GM19025 (cell line): ENCODE measurements around the gene BCAN.
"Not testable (repeated sequence)": the region's sequence is repeated elsewhere in the genome, so short reads cannot be mapped to it uniquely, and the experiment has no call there.

Experiments
- ATAC-seq: cut with Tn5 transposase; IDR thresholded peaks from one replicate; pipeline ENCODE4 v1.9.1; 2021; ENCODE audit warnings: mild to moderate bottlenecking, low read depth, moderate library complexity; ENCODE audit not compliant: unreplicated experiment

BCAN gene, protein sequence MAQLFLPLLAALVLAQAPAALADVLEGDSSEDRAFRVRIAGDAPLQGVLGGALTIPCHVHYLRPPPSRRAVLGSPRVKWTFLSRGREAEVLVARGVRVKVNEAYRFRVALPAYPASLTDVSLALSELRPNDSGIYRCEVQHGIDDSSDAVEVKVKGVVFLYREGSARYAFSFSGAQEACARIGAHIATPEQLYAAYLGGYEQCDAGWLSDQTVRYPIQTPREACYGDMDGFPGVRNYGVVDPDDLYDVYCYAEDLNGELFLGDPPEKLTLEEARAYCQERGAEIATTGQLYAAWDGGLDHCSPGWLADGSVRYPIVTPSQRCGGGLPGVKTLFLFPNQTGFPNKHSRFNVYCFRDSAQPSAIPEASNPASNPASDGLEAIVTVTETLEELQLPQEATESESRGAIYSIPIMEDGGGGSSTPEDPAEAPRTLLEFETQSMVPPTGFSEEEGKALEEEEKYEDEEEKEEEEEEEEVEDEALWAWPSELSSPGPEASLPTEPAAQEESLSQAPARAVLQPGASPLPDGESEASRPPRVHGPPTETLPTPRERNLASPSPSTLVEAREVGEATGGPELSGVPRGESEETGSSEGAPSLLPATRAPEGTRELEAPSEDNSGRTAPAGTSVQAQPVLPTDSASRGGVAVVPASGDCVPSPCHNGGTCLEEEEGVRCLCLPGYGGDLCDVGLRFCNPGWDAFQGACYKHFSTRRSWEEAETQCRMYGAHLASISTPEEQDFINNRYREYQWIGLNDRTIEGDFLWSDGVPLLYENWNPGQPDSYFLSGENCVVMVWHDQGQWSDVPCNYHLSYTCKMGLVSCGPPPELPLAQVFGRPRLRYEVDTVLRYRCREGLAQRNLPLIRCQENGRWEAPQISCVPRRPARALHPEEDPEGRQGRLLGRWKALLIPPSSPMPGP

DNA sequence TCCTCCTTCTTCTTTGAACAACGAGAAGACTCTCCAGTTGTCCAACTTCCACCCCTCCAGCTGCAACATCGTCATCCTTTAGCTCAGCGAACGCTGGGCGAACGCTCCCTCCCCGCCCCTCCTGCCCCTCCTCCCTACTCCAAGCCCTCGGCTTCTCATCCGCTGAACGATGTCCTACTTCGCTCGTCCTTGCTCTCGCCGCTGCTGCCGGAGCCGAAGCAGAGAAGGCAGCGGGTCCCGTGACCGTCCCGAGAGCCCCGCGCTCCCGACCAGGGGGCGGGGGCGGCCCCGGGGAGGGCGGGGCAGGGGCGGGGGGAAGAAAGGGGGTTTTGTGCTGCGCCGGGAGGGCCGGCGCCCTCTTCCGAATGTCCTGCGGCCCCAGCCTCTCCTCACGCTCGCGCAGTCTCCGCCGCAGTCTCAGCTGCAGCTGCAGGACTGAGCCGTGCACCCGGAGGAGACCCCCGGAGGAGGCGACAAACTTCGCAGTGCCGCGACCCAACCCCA, at the start of gene BCAN:
Gene BCAN (plus strand): TSS at position 357 of the 504 bp plus-strand sequence. CDS start 3,938 bp downstream, outside the sequence.
- ATAC-seq: no peak

DNA sequence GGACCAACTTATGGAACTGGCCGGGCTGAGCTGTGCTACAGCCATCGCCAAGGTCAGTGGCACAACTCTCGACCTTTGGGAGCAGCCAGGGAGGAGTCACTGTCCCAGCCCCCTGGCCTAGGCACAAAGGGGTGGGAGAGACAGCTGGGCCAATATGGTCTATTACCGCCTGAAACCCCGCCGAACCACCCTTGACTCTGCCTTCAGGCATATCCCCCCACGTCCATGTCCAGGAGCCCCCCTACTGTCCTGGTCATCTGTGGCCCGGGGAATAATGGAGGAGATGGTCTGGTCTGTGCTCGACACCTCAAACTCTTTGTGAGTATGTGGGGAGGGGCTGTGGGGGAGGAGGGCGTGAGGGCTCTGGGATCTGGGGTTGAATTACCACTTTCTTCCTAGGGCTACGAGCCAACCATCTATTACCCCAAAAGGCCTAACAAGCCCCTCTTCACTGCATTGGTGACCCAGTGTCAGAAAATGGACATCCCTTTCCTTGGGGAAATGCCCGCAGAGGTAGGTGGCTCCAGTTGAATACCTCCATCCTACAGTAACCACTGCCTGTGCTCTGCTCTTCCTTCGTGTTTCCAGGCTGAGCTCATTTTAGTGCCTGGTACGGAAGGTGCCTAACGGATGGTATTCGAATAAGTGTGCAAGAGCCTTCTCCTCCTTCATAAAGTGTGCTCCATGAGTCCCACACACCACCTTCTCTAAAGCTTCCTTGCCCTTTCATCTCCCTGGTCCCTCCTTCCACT, 49.6 kb upstream of the BCAN start:
- ATAC-seq: no peak

DNA sequence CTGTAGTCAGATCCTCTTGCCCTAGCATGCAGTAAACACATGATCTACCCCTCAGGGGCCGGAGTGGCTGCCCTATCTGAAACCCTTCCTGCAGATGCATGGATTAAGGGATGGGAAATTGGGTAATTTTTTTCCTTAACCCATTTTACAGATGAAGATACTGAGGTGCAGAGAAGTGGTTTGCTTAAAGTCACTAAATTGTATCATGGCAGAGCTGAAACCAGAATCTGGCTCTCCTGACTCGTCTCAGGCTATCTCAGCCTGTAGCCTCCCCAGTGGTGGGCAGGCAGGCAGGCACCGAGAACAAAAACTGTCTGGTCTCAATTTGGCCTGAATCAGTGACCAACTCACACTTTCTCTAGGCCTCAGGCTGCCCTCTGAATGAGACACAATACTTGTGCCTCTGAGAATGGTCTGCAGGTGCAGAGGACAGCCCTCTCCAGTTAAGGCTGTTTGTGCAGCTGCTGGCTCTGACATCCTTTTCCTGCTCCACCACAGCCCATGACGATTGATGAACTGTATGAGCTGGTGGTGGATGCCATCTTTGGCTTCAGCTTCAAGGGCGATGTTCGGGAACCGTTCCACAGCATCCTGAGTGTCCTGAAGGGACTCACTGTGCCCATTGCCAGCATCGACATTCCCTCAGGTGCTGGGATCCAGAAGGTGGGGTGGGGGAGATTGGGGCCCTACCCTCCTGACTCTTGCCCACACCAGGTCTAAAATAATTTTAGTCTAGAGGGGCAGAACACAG, 48.8 kb upstream of the BCAN start:
- ATAC-seq: no peak

DNA sequence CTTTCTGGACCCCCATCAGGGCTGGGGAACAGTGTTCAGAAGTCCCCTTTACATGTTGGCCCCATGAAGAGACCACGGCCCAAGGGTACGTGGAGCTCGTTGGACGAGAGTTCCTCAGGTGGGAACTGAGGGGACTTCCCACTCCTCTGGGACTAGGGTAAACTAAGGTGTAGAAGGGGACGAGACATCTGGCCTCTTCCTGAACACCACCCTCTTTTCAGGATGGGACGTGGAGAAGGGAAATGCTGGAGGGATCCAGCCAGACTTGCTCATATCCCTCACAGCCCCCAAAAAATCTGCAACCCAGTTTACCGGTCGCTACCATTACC, 48.3 kb upstream of the BCAN start:
- no peak for ATAC-seq

DNA sequence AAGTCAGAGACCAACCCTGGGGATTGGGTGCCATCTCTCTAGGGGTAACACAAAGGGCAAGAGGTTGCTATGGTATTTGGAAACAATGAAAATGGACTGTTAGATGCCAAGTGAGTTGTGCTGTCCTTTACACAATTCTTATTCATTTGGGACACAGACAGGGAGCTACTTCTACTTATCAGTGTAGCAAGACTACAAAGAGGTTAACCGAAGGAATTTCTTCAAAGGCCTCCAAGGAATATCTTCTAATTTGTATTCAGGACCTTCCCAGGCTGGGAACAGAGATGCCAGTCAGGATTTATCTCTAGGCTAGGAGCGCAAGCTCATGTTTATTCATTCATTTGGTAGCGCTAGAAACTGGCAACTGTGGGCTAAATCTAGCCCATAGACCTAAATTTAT, 47.7 kb upstream of the BCAN start:
- no peak for ATAC-seq

DNA sequence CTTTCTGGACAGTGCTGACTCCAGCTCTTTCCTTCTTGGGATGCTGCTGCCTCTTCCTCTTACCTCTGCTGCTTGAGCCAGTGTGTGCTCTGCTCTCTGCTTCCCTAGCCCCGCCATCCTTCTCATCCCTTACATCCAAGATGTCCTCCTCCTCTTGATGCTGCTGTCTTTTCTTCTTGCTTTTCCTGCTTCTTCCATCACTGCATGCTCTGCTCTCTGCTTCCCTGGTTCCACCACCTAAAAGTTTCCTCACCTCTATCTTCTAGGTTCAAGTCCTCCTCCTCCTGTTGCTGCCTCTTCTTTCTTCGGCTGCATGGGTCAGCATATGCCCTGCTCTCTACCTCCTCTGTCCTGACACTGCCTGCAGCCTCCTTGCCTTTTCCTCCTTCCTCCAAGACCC, 46.9 kb upstream of the BCAN start:
- no peak for ATAC-seq

DNA sequence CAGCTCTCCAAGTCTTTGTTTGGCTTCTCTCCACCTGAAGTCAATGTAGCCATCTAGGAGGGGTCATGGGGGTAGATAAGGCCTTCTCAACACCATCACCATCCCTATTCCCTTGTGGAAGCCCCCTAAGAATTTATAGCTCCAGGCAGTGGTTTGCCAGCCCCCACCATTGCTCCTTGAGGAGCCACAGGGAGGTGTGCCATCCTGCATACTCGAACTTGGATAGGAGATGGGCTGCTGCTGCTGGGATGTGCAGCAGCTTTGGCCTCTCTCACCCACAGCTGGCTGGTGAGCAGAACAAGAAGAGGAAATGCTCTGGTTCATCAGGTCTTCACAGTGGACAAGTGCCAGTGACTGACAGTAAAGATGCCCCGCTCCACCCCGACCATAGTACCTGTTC, 45.5 kb upstream of the BCAN start:
- ATAC-seq: no peak

DNA sequence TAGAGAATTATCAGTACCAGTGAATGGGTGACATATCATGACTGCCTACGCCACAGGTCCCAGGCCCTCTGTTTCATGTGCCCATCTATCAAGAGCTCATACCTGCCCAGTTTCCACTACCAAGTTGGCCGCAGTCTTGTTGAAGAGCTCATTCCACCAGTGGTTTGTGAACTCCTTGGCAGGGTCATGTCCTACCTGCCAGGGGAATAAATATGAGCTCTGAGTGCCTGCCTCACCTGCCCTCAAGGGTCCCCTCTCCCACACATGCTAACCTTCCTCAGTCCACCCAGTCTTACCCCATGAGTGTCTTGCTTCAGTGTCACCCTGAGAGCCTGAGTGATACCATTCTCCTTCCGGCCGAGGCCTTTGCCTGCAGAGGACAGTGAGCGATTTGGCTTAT, 43.8 kb upstream of the BCAN start:
- ATAC-seq: no peak

DNA sequence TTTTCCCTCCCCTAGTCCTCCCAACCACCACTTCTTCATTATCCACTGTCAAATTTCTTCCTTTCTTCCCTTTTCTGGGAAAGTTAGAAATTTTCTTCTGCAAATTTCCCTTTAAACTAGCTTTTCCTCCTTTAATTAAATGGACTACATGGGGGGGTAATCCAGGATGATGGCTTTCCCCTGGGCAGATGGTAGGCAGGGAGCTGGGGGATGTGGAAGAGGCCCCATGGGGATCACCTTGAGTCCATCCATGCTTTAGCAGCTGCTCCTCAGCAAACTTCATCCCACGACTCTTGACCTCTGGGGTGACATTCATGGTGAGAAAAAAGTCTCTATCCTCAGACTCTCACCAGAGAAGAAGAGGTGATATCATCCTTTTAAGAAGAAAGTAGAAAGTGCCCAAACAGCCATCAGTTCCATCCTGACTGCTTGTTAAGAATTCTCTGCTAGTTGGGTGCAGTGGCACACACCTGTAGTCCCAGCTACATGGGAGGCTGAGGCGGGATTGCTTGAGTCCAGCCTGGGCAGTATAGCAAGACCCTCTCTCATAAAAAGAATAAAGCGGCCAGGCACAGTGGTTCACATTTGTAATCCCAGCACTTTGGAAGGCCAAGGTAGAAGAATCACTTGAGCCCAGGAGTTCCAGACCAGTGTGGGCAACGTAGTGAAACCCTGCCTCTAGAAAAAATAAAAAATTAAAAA, 43.0 kb upstream of the BCAN start:
- ATAC-seq: no peak

DNA sequence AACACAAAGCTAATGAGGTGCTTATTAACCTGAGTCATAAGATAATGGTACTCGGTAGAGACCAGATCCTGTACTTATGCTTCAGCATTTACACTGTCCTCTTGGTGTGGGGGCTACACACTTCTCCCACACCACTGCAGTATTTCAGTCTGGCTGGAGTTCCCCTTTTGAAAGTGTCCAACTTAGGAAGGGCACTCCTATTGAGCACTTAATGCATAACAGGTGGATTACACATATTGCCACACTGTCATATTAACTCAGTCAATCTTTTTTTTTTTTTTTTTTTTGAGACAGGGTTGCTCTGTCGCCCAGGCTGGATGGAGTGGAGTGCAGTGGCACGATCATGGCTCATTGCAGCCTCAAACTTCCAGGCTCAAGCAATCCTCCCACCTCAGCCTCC, 42.1 kb upstream of the BCAN start:
- peak; percentile 53 for ATAC-seq

DNA sequence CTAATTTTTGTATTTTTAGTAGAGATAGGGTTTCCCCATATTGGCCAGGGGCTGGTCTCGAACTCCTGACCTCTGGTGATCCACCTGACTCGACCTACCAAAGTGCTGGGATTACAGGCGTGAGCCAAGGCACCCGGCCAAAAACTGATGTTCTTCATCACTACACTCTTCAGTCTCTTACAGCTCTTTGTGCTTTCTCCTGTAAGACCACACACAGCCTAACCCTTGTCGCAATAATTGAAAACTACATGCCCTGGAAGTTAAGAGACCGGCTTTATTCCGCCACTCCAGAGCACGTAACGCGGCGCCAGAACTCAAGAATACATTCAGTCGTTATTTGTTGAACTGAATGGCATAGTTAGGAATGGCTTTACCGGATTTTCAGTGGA, 41.2 kb upstream of the BCAN start:
- no peak for ATAC-seq

DNA sequence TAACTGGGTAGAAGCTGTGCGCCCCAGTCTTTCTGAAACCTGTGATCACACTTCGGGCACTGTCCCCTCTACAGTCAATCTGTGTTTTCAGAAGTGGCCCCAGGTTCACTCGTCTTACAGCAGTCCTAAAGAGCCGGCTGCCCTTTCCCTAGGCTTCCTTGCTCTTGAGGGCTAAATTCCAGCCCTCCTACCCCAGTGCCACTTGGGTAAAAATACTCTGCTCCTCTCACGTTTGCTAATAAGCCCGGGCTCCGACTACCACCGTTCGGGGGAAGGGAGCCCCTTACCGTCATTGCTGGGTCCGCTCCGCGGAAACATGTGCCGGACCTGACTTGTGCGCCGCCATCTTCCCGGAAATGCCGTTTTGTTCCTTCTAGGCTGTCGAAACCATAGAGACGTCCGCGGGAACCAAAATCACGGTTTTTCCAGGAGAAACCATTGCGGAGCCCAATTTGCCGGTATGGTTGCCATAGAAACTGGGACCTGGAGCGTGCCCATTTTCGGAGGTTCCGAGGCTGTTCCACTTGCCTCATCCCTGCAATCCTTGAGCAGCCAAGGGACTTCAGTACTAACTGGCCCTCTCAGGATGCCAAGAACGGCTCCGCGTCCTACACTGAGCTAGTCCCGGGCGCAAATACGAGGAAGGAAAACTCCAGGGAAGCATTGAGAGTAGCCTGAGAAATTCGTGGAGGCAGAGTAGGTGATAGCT, 40.6 kb upstream of the BCAN start, which contains the start of gene GPATCH4:
Gene GPATCH4 (minus strand): TSS at position 358 of the 709 bp plus-strand sequence.
- ATAC-seq: peak; percentile 50

DNA sequence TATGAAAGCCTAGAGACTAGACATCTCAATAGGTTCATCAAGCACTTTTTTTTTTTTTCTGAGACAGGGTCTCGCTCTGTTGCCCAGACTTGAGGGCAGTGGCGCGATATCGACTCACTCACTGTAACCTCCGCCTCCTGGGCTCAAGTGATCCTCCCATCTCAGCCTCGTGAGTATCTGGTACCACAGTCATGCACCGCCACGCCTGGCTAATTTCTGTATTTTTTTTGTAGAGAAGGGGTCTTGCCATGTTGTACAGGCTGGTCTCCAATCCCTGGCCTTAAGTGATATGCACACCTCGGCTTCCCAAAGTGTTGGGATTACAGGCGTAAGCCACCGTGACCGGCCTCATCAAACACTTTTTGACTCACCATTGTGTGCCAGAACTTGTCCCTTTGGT, 40.0 kb upstream of the BCAN start:
- ATAC-seq: no peak

DNA sequence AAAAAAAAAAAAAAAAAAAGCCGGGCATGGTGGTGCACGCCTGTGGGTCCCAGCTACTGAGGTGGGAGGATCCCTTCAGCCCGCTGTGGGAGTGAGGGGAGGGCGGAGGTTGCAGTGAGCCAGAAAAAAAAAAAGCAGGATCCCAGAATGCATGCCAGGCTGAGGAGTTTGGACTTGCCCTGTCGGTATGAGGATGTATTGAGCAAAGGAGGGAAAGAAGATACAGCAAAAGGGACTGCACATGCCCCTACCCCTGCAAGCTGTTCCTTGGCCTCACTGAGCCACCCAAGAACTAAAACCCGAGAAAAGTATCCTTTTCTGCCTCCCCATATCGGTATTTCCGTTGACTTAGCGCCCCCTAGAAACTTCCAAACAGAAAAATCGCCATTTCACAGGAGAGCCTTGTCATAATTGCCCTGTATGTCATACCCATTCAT, 39.3 kb upstream of the BCAN start:
- no peak for ATAC-seq

DNA sequence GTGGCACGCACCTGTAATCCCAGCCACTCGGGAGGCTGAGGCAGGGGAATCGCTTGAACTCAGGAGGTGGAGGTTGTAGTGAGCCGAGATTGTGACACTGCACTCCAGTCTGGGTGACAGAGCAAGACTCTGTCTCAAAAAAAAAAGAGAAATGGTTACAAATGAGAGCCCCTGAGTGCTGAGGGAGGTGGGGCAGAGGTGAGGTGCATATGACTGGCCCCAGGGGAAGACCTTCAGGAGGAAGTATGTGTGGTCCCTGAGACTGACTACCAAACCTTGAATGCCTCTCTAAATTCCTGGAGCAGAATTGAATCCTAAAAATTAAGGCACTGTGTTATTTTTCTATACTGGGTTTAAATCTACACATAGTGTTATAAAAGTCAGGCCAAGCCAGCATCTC, 34.6 kb upstream of the BCAN start:
- not testable (repeated sequence) for ATAC-seq

DNA sequence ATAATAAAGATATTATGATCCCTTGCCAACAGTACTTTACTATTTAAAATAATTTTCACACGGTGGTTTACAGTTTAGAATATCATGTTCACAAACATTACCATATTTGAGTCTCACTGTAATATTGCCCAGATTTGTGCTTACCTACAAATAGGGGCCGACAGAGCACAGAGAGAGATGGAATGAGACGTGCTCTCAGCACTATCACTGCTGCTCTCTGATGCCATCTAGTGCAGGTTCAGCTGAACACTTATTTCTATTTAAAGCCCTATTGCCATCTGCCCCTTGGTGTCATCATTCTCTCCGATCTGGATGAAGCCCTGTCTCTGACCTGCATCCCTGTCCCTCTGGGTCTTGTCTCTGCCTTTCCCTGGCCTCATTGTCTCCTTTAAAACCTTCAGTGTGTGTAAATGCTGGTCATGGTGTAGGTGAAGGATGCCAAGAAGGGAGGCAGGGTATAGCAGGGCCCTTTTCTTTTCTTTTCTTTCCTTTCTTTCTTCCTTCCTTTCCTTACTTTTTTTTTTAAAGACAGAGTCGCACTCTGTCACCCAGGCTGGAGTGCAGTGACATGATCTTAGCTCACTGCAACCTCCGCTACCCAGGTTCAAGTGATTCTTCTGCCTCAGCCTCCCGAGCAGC, 33.8 kb upstream of the BCAN start:
- ATAC-seq: no peak

DNA sequence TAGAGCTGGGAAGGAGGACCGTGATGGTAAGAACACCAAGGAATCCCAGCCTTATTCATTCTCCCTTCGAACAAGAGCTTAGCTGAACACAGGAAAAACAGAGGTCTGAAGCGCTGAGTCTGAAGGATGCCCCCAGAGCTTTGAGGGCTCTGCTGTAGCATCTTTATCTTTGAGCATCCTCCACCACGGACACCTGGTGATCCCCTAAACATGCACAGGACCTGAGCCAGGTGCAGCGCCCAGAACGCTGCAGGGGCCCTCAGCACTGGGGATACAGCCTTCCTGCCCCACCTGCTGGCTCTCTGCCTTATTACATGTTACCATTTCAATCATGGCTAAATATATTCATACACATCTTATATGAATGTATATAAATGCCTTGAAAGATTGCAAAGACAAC, 32.9 kb upstream of the BCAN start:
- no peak for ATAC-seq

DNA sequence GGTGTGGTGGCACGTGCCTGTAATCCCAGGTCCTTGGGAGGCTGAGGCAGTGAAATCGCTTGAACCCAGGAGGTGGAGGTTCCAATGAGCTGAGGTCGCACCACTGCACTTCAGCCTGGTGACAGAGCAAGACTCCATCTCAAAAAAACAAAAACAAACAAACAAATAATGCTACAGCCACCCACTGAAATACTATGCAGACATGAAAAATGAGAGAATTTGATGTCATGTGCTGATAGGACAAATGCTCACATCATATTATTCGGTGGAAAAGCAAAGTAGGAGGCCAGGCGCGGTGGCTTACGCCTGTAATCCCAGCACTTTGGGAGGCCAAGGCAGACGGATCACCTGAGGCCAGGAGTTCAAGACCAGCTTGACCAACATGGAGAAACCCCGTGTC, 31.8 kb upstream of the BCAN start:
- not testable (repeated sequence) for ATAC-seq
